GM21360 (cell line): ENCODE measurements around the gene CELSR1.

Experiments
- ATAC-seq: cut with Tn5 transposase; IDR thresholded peaks from one replicate; pipeline ENCODE4 v1.9.1; 2021; ENCODE audit warnings: mild to moderate bottlenecking, moderate library complexity; ENCODE audit not compliant: unreplicated experiment

CELSR1 gene

DNA sequence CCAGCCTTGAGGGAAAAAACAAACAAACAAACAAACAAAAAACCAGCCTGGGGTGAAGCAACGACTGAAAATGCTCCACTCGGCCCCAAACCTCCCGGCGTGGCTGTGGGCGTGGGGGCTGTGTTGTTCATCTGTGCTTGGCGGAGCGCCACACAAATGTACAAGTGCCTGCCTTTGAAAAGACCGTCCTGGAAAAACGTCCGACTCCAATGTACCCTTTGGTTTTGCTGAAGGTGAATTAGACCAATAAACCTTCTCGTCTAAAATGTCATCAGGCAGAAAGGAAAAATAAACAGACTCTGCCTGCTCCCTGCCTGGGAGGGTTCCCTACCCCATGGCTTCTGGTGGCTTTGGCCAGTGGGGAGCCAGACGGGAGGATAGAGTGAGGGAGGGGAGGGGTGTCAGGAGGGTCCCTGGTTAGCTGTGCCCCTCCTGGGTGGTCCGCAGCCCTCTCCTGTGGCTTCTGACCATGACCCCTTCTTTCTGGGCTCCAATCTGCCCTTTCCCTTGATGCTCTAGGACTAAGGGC is 108.0 kb downstream of the CELSR1 start:
- no peak for ATAC-seq

DNA sequence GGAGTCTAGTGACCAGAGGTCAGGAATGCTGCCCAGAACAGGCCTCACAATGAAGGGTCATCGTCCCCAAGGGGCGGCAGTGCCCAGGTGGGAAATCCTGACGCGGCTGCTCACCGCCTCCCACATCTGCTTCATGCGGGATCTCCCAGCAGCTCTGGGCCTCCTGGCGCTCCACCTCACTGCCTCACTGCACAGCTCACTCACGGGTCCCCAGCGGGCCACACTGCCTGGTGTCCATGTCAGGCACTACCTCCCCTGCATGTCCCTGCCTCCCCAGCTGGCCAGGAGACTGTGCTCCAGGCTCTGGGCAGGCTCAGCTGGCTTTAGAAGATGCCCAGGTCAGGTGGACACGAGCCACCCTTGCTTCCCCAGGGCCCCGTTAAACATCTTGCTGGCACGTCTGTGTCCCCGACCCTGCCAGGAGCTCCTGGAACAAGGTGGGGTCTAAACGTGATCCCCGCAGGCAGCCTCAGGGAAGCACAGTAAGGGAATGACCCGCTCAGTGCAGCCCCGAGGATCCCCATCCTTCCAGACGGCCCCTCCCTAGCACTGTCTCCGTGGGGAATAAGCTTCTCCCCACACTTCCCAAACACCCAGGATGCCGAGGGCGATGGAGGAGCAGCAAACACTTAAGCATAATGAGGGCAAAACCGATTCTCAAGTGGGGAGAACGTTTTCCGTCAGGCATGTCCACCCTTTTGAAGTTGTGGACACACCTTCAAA is 108.7 kb downstream of the CELSR1 start:
- ATAC-seq: no peak

DNA sequence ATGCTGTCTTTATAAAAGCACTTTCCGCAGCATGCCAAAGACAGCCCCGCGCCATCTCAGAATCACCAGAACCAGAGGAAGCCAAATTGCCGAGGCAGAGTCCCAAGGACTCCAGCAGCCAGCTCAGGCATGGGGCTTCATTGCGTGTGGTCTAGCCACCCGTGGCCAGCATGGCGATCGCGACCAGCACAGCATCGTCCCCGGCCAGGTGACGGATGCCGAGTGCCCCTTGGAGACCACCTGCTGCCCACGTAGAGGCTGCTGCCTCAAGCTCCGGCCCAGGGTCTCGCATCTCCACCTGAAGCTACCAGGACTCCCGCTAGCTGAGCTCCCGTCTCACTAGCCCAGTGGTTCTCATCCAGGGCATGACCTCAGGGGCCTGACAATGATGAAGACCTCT is 109.2 kb downstream of the CELSR1 start:
- no peak for ATAC-seq

DNA sequence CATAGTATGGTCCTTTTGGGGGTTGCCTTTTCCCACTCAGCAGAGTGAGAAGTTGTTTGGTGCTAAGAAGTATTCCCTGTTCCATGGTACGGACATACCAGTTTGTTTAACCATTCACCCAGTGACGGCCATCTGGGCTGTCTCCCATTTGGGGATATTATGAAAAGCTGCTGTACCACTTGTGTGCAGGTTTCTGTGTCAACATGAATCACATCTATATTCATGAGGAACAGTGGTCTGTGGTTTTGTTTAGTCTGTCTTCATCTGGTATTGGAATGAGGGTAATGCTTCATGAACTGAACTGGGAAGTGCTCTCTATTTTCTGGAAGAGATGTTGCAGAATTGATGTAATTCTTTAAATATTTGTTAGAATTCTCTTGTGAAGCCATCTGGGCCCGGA is 112.4 kb downstream of the CELSR1 start:
- no peak for ATAC-seq

DNA sequence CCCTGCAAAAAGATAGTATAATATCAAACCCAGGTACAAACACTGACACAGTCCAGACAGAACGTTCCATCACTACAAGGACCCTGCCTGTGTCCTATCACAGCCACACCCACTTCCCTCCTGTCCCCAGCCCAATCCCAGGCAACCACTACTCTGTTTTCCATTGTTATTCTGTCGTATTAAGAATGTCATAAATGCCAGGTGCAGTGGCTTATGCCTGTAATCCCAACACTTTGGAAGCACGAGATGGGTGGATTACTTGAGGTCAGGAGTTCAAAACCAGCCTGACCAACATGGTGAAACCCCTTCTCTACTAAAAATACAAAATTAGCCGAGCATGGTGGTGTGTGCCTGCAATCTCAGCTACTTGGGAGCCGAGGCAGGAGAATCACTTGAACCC is 112.9 kb downstream of the CELSR1 start:
- ATAC-seq: no peak

DNA sequence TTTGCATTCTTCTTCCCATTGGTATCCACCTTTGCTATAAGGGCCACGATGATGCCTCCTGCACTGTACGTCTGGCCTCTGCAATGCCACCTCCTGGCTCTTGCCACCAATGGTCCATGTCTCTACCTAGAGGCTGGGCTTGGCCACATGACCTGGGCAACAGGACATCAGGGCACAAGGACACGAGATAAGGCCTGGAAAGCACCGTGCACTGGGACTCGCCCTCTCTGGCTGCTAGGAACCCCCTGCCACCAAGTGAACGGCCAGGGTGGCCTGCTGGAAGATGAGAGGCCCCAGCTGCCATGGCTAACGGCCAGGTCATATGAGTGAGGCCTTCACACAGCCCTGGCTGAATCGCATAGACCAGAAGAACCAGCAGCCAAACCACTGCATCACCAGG is 114.5 kb downstream of the CELSR1 start:
- no peak for ATAC-seq

DNA sequence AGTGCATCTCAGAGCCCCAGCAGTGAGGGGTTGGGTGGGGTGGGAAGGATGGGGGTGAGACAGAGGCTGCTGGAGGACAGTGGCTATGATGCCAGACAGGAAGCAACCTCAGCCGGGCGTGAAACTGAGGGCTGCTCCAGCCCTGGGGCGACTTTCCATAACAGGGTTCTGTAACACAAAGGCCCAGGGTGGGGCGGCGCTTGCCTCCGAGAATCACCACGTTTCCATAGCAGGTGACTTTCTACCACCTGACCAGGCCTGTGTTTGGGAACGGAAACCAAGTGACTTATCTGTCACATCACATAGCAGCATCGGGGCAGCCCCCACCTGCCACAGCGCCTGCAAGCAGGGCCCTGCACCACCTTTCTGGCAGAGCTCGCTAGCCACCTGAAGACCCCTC is 116.2 kb downstream of the CELSR1 start:
- ATAC-seq: no peak

DNA sequence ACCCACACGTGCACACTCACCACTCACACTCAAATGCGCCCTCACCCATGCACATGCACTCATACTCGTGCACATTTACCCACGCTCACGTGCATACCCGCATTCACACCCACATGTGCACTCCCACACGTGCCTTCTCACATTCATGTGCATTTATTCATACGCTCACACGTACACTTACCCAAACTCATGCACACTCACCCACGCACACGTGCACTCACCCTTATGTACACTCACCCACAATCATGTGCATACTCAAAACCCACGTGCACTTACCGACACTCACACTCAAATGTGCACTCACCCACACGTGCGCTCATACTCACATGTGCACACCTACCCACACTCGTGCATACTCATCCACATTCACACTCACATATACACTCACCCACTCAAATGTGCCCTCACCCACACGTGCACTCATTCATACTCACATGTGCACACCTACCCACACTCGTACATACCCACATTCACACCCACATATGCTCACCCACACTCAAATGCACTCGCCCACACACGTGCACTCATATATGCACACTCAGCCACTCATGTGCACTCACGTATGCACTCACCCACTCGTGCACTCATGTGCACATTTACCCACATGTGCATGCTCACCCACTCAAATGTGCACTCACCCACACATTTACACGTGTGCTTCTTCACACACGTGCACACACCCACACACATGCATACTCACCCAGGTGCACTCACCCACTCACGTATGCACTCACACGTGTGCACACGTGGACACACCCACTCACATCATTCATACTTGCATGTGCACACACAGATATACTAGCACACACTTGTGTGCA is 117.5 kb downstream of the CELSR1 start:
- ATAC-seq: no peak

DNA sequence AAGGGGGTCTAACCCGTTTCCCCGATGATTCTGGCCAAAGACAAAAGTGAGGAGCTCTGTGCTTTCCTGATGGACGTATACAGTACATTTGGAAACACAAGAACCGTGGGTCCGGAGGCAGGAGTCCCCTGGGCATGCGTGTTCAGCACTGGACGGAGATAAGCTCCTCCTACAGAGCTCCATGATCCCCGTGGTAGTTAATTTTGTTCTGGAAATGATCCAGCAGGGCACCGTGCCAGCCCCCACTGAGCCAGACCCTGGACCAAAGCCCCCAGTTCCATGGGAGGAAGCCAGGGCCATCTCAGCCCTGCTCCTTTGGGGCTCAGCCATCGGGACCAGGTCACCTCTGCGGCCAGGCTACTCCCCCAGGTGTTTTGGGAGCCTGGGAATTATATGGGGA is 118.6 kb downstream of the CELSR1 start:
- ATAC-seq: no peak

DNA sequence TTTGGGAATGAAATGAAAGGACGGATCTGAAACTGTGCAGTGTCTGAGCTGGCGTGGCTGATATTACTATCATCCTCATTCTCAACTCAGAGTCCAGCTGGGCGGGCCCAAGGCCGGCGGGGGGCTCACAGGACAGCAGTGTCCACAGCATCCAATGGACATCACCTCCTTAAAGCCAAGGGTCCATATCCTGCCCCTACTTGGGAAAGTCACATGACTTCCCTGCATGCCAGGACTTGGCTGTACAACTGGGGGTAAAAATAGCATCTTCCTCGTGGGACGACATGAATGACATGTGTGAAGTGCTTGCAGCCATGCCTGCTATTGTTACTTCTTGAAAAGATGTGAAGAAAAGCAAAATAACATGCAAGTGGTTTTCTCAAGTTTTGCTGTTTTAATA is 119.7 kb downstream of the CELSR1 start:
- ATAC-seq: no peak

DNA sequence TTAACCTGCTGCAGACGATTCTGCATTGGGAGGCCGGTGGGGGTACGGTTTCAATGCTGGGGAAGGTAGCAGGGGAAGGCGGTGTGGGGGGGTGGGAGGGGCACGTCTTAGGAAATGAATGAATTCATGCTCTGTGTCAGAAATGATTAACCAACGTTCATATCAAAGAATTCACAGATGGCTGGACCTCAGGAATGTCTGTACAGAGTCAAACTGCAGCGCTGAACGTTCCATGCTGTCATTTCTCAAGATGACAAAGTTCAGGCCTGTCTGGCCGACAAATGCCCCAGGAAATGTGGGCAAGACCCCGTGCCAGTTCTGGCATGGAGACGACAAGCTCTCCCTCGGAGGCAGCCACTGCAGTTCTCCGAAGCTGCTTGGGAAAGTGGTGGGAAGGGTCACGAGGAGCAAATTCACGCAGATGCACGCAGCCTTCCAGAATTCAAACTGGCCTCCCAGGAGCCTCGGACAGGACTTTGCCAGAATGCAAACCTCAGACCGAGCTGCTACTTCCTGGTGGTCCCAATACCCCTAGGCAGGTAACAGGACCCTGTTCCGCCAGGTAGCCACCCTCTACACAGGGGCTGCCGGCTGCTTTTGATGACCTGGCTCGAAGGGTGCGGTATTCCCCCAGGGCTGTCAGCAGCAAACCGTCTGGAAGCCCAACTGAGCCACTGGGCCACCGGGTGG is 120.4 kb downstream of the CELSR1 start:
- ATAC-seq: no peak

DNA sequence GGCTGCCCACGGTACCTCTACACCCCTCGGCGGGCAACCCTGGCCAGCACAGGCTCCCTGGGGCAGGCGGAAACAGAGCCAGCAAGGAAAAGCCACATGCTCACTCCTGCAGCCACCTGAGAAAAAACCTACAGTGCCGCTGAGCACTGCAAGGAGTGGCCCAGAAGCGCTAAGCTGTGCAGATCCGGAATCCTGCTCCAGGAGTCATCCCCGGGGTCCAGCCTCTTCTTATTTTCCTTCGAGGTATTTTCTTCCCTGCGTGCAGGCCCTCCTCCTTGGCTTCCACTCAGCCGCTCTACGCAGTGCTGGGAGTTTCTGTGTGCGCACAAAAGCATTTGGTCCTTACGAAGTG is 120.9 kb downstream of the CELSR1 start:
- ATAC-seq: no peak

DNA sequence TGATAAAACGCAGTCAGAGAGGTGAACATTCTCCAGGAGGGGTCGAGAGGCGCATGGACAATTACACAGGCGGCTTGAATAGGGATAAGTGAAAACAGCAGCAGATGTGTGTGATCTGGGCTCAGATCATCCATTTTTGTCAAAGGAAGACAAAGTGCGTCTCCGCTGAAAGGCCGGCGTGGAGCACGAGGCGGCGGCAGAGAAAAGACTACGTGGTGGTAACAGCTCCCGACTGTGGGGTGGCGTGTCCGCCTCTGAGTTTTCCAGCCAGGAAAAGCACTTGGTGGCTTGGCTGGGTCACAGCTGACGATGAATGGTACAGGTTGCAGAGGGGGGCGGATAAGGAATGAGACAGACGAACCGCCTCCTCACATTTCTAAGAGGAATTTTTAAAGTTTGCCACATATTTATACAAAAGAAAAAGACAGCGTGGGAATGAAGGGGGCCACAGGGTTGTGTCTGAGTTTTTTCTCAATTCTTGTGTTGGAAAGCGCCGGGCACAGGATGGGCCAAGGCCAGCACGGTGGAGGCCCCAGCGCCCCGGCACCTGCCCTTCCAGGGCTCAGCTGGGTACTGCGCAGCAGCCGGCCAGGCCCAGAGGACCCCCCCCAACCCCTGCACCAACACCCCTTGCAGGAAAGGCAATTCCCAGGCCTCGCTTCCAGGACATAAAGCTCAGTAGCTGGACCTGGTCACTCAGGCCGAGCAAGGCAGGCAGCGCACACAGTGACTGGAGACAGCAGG is 121.5 kb downstream of the CELSR1 start:
- ATAC-seq: no peak

DNA sequence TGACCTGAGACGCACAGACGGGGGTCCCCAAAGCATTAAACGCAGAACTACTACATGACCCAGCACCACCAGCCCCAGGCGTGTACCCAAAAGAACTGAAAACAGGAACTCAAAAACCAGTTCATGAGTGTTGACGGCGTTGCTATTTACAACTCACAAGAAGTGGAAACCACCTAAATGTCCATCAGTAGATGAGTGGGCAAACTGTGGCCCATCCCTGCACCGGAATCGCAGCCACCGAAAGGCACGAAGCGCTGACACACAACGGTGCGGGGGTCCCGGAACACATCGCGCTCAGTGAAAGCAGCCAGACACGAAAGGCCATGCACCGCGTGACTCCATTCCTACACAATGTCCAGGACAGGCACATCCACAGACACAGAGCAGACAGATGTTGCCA is 122.7 kb downstream of the CELSR1 start:
- ATAC-seq: no peak

DNA sequence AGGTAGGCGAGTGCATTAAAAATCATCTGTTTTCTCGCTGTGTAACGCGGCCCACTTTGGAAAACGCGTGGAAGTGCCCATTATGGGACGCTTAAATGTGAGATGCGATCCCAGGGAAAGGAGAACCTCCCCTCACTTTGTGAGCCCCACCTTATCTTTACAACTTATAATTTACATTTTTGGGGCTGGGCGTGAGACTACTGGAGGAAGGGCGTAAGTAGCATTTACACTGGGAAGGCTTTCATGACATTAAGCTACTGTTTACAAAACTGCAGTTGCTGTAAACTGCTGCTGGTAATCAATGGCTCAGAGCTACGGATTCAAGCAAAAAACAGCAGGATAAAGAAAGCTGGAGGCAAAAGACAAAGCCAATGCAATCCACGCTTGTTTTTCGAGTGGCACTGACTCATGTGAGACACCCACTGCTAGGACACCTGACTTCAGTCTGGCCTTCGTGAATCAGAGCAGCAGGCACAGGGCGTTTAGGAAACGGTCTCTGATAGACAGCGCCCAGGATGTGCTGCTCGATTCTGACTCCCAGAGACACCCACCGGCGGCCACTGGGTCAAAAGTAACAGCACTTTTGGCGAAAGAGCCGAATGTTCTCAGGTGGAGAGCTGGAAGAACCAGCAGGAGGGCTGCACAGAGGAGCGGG is 123.6 kb downstream of the CELSR1 start:
- ATAC-seq: no peak

DNA sequence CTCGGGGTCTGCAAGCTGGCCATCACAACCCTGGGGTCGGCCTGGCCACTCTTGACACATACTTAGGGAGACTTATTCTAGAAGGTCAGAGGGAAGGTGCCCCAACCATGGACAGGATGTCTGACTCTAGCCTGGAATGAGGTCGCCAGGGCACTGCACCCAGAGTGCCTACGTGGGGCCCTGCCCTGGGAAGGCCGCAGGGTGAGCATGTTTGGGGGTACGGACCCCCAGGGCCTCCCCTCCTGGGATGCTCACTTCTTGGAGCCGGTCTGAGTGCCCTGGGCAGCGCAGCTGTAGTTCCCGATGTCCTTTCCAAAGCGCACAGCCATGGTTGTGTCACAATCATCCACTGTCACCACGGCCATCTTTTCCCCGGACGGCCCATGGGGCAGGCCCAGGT is 126.1 kb downstream of the CELSR1 start:
- no peak for ATAC-seq

DNA sequence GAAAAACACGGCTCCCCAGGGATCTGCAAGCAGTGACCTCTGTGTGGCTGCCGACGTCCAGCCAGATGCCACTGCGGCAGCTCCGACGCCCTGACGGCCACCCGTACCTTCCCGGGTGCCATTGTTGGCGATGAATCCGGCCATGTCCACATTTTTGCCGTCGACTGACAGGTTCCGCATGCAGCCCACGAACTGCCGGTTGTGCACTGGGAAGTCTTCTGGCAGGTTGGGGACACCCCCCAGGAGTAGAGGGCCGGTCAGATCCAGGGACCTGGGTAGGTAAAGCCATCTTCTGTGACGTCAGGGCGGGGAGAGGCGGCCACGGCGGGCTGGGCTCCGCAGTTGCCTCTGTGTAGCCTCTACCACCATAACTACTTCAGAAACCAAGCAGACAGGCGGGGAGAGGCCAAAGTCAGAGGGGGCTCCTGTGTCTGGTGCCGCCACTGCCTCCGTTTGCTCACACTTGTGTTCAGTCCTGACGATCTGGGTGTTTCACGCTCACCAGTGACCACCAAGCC is 127.1 kb downstream of the CELSR1 start:
- ATAC-seq: no peak

DNA sequence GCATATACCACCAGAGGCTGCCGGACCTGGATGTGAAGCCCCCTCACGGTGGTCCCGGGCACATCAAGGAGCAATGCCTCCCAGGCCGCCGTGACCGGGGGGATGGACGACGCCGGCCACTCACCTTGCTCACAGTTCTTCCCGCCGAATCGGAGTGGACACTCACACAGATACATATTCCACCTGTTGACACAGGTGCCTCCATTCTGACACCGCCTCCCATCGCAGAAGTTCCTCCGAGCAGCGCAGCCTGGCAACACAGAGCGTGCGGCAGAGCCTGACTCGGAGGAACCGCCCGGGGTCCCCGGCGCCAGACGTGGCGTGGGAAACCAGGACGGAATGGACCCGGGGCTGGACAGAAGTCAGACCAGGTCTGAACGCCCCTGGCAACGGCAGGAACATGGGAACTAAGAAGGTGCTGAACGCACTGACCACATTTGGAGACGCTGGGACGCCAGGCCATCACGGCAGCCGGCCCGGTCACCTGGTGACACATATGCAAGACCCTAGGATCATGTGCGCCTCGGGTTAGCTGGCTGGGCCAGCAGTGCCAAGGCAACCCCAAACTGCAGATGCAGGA is 127.7 kb downstream of the CELSR1 start:
- no peak for ATAC-seq

DNA sequence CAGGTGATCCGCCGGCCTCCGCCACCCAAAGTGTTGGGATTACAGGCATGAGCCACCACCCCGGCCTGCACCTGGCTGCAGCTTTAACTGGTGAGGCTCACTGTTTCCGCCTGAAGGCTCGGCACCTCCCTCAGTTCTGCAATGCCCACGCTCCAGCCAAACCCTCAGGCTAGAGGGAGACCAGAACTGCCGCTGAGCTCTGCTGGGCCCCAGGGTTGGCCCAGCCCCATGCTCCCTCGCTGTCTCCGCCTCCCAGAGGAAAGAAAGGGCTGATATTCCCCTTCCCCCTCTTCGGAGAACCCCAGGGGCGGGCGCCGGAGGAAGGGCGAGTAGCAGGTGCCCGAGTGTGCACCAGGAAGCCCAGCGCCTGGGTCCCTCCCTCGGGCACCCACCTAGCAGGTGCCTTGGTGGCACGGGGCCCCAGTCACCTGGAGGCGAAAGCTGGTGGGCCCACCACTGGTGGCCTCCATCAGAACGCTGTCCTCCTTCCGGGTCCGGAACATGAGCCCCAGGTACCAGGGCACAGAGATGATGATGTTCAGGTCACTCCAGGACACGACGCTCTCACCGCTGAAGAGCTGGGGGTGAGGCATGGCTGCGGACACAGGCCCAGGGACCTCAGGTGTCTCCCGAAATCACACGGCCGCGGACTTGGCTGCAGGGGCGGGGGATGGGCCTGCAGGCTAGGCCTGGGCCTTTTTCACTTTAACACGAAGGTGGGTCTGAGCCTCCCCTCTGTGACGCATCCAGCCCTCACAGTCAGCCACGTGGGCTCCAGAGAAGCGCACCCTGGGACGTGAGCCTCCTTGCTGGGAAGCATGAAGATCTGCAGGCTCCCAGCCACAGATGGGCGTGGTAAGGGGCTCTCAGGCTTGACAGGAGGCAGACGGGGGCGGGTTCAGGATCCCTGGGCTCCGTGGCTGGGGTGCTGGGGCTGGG is 128.6 kb downstream of the CELSR1 start:
- ATAC-seq: no peak
